Neuron (in vitro differentiated cells): ENCODE measurements around the gene TRAPPC13.

Experiments
- H2AFZ ChIP-seq: one replicate; pipeline ENCODE4 v1.6.1; 2013; ENCODE audit warnings: low read depth, mild to moderate bottlenecking, inconsistent platforms, low read length, moderate library complexity
- H3K27me3 ChIP-seq: one replicate; pipeline ENCODE4 v1.6.1; 2013; ENCODE audit warnings: low read length; ENCODE audit not compliant: insufficient read depth
- H3K36me3 ChIP-seq: one replicate; pipeline ENCODE4 v1.6.1; 2013; ENCODE audit warnings: low read length; ENCODE audit not compliant: insufficient read depth
- H3K4me1 ChIP-seq: one replicate; pipeline ENCODE4 v1.6.1; 2013; ENCODE audit warnings: low read length; ENCODE audit not compliant: insufficient read depth
- H3K4me3 ChIP-seq: 2 replicates; pipeline ENCODE4 v1.5.1; 2013; ENCODE audit warnings: mild to moderate bottlenecking, low read length, moderate library complexity
- H3K9me3 ChIP-seq: one replicate; pipeline ENCODE4 v1.6.1; 2013; ENCODE audit warnings: low read length

Gene TRAPPC13

GRCh38 chr5:65699338-65699737 is 74.5 kb downstream of the TRAPPC13 start:
- Histone ChIP-seq H3K4me3 (no peak overlapping the region), H2AFZ (no peak overlapping the region), H3K36me3 (peaks cover 17% of the 10 kb centered on the region), H3K27me3 (no peaks in the 10 kb centered on the region), H3K4me1 (peaks cover 4% of the 10 kb centered on the region), H3K9me3 (no peaks in the 10 kb centered on the region)

GRCh38 chr5:65702036-65702435 is 77.2 kb downstream of the TRAPPC13 start:
- Histone ChIP-seq H3K4me1 (no peaks in the 10 kb centered on the region), H3K27me3 (no peaks in the 10 kb centered on the region), H3K36me3 (peaks cover 20% of the 10 kb centered on the region), H2AFZ (no peak overlapping the region), H3K9me3 (no peaks in the 10 kb centered on the region), H3K4me3 (no peak overlapping the region)

DNA sequence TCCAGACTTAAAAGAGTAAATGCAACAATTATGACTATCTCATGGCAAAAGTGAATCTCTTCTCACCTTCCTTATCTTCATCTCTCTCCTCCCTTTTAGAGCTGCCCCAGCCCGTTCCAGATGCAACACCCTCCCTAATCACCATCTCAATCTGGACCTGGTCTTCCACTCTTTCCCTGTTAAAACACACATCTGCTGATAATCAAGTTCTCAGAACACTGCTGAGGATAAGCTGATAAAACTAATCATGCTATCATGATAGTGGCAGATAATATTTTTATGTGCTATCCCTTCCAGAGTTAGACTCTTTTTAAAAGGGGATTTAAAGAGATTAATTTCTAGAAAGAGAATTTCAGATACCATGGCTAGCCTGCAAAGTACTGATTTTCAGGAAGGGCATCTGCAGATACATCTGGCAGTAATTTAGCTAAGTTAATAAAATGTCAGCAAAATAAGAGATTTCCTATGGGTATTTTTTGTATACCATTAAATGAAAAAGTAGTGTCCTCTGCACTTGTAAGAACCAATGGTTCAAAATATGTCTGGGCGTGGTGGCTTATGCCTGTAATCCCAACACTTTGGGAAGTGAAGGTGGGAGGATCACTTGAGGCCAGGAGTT is 79.9 kb downstream of the TRAPPC13 start:
- peaks cover 23% of the 10 kb centered on the region for H3K36me3 ChIP-seq
- H3K27me3 ChIP-seq = no peaks in the 10 kb centered on the region
- H2AFZ ChIP-seq = no peak overlapping the region
- no peaks in the 10 kb centered on the region for H3K4me1 ChIP-seq
- no peak overlapping the region for H3K4me3 ChIP-seq
- no peaks in the 10 kb centered on the region for H3K9me3 ChIP-seq

DNA sequence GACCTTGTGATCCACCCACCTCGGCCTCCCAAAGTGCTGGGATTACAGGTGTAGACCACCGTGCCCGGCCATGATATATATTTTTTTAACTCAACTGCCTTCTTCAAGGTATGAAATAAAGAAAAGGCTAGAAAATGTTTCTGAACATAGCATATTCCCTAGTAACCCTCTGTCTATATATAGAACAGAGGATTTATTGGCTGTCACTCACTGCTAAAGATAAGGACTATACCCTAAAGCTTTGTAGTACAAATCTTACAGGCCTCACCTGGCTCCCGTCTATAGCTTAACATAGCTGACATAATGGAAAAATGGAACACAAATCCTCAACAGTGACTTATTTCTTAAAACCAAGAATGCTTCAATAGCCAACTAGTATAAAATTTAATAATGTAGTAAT is 82.8 kb downstream of the TRAPPC13 start:
- no peak overlapping the region for H3K4me3 ChIP-seq

DNA sequence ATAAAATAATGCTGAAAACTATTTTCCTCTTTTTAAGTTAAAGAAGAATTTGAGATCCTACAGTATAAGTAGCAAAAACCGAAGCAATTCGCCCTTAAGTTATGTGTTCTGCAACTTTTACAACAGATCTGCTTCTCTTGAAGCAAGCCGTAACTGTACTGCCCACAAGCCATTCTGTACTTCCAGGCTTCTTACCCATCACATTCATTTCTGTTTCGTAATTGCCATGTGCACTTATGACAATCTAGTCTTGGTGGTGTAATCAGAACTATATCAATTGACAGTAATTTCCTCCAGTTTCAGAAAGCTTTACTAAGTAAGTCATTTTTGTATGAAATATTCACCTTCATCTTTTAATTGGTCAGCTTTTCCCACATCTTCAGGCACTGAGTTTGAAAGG is 83.3 kb downstream of the TRAPPC13 start:
- H3K4me1 ChIP-seq = no peaks in the 10 kb centered on the region
- peaks cover 29% of the 10 kb centered on the region for H3K36me3 ChIP-seq

More for the DNA sequence above, 82.8 kb downstream of the TRAPPC13 start:
- Histone ChIP-seq H3K4me1 (no peaks in the 10 kb centered on the region), H2AFZ (no peak overlapping the region), H3K9me3 (no peaks in the 10 kb centered on the region), H3K27me3 (no peaks in the 10 kb centered on the region), H3K36me3 (peaks cover 31% of the 10 kb centered on the region)

More for the DNA sequence above, 83.3 kb downstream of the TRAPPC13 start:
- Histone ChIP-seq H3K27me3 (no peaks in the 10 kb centered on the region), H3K4me3 (no peak overlapping the region), H2AFZ (no peak overlapping the region), H3K9me3 (no peaks in the 10 kb centered on the region)
